Right lobe of liver (tissue), 4 donors: Measurements from ENCODE around the gene TARBP1.

Source experiments
- CTCF ChIP-seq, 4 donors: fragments of 200-600 bp in 3 of 4; fragments of 450-650 bp in 1 of 4; IDR thresholded peaks; one replicate each; pipeline versions ENCODE4 v1.5.1 to v1.8.0; 2016 to 2022; ENCODE audit warnings: antibody characterized with exemption in 4 of 4, mild to moderate bottlenecking in 2 of 4
- POLR2A ChIP-seq: fragments of 450-650 bp; IDR thresholded peaks from one replicate; pipeline ENCODE4 v1.6.1; 2017; ENCODE audit warnings: antibody characterized with exemption, mild to moderate bottlenecking
- donor health status: DM: no; HTN: no; CAD: no.
- donor health status: DM: no; HTN: no; CAD: no.
- donor health status: DM: no; HTN: yes; CAD: no.

GRCh38 chr1:234386122-234386521 lies 92.9 kb downstream of the TARBP1 start:
- no peak for TF ChIP-seq CTCF (IDR thresholded peaks at IDR 0.05)
- TF ChIP-seq POLR2A = no peak
